Psoas muscle (tissue), 8 donors: ENCODE measurements around the gene GRAMD1B. TPM values are rescaled to one million over a fixed set of nuclear protein-coding genes. Genes with fewer than 3 reads are reported as not detected.

Experiments
- ATAC-seq, 4 donors: fragments of 200-7000 bp; cut with Tn5 transposase; one replicate each; pipeline ENCODE4 v1.9.1; 2020; ENCODE audit warnings: moderate library complexity in 3 of 4, mild to moderate bottlenecking in 2 of 4
- DNase-seq, 2 donors: peaks; one replicate each; pipeline ENCODE4 v3.0.0-alpha.2; 2020
- H3K27ac ChIP-seq: fragments of 200-600 bp; one replicate; pipeline ENCODE4 v1.8.0; 2022
- H3K27me3 ChIP-seq, 3 donors: fragments of 200-600 bp in 1 of 3; one replicate each; pipeline versions ENCODE4 v1.6.1 to v1.8.0; 2013 to 2022; ENCODE audit warnings: low read length in 2 of 3, mild to moderate bottlenecking in 2 of 3, moderate library complexity in 1 of 3; ENCODE audit not compliant: insufficient read depth in 3 of 3
- H3K36me3 ChIP-seq, 2 donors: fragments of 200-600 bp in 1 of 2; one replicate each; pipeline versions ENCODE4 v1.6.1 to v1.8.0; 2013 to 2022; ENCODE audit warnings: low read depth in 1 of 2, mild to moderate bottlenecking in 1 of 2, moderate library complexity in 1 of 2; ENCODE audit not compliant: insufficient read depth in 1 of 2
- H3K4me1 ChIP-seq: fragments of 200-600 bp; one replicate; pipeline ENCODE4 v1.8.0; 2022
- H3K4me3 ChIP-seq: fragments of 200-600 bp; one replicate; pipeline ENCODE4 v1.8.0; 2022; ENCODE audit warnings: mild to moderate bottlenecking
- H3K9me3 ChIP-seq: fragments of 200-600 bp; one replicate; pipeline ENCODE4 v1.8.0; 2022
- CTCF ChIP-seq: fragments of 200-600 bp; IDR thresholded peaks from one replicate; pipeline ENCODE4 v1.8.0; 2022; ENCODE audit warnings: antibody characterized with exemption
- WGBS, 3 donors: extraction: QIAGEN DNeasy Blood & Tissue Kit; methylation state at CpG; one replicate each; pipeline versions ENCODE4 v1.1.6 to v1.1.7; 2013; 5-methylcytosine and 5-hydroxymethylcytosine counted together
- intact Hi-C, 2 donors: fragments of 100-400 bp; cut with DNase I; formaldehyde crosslinking; loops; one replicate each; pipeline versions ENCODE4 v1.11.0 to v1.14.2; 2022
- polyA plus RNA-seq, 3 donors: library from polyadenylated mRNA; stranded (reverse); fragments of 200-250 nt; gene quantifications; one replicate each; pipeline ENCODE4 v1.2.3, GENCODE V29; 2013
- total RNA-seq, 4 donors: library from RNA; stranded (reverse); fragmentation: NEBNext Ultra II Directional in 2 of 4; extraction: Animal tissue kit (Norgen Biotek cat#: 25700) in 2 of 4; gene quantifications; one replicate each; pipeline versions ENCODE4 v1.2.1 to v1.2.4, GENCODE V29; 2021 to 2023
- donor health status: healthy with polysubstance abuse.
- donor health status: DM: no; HTN: no; CAD: no; lungs with moderate emphysema.
- donor health status: Bipolar disorder and iron deficiency.
- donor health status: healthy.
- donor health status: DM: yes; HTN: yes; CAD: no.
- donor health status: DM: no; HTN: no; CAD: no.
- donor health status: DM: no; HTN: no; CAD: no.
- donor health status: DM: yes; HTN: yes; CAD: no.

Gene GRAMD1B
- total and polyA plus RNA-seq, 7 donors = 0.67 to 24.0 (median 6.8) TPM

- H3K4me1 ChIP-seq = peaks cover 21% of the 10 kb centered on the region
- no peaks in the 10 kb centered on the region for H3K27me3 ChIP-seq
- H3K9me3 ChIP-seq = no peaks in the 10 kb centered on the region
- ATAC-seq (peak; percentile 35 to 78 (median 74)), DNase-seq (no peak)
- intact Hi-C loops = no loop called here
- H3K4me3 ChIP-seq = no peak overlapping the region
- H3K27ac ChIP-seq = no peak overlapping the region
- no peak for TF ChIP-seq CTCF
- H3K36me3 ChIP-seq = no peaks in the 10 kb centered on the region
- WGBS, 3 donors = 34 to 51% (median 38%) methylated on average over 3 of the region's 3 CpGs
Measured at GRCh38 chr11:123473941-123474677, 44.0 kb downstream of the GRAMD1B start.

DNA sequence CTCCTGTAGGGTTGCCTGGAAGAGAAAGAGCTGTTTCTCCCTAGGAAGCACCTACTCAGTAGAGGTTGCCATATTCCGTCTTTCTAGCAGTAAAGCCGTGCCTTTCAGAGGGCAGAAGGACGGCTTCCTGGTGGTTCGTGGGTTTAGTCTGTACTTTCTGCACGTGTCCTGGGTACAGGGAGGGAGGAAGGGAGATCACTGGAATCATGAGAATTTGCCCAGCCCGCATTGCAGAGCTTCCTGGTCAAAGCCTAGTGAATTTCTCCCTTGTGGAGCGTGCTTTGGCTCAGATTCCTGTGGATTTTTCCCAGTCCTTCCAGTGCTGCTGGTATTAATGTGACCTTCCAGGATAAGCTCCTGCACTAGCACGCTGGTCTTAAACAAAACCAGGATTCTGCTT lies 44.9 kb downstream of the GRAMD1B start:
- 35 to 42% (median 40%) methylated on average over 8 of the region's 8 CpGs for WGBS, 3 donors
- Histone ChIP-seq H3K4me1 (peaks cover 21% of the 10 kb centered on the region), H3K27ac (no peak overlapping the region), H3K9me3 (no peaks in the 10 kb centered on the region), H3K27me3 (no peaks in the 10 kb centered on the region), H3K4me3 (no peak overlapping the region), H3K36me3 (no peaks in the 10 kb centered on the region)
- TF ChIP-seq CTCF = no peak
- DNase-seq = no peak
- ATAC-seq = peak in 3 of 4 donors; percentile 16 to 30 (median 28)
- intact Hi-C loops = loop anchor here (5.0 kb wide), 2 partner anchors 173 to 363 kb away; no protein-coding TSS in a partner anchor

GRCh38 chr11:123475469-123475868 lies 45.4 kb downstream of the GRAMD1B start:
- TF ChIP-seq CTCF = no peak
- Histone ChIP-seq H3K9me3 (no peaks in the 10 kb centered on the region), H3K27me3 (no peaks in the 10 kb centered on the region), H3K27ac (no peak overlapping the region), H3K4me3 (no peak overlapping the region), H3K4me1 (peaks cover 21% of the 10 kb centered on the region), H3K36me3 (no peaks in the 10 kb centered on the region)
- intact Hi-C loops = loop anchor here (5.0 kb wide), 2 partner anchors 173 to 363 kb away; no protein-coding TSS in a partner anchor
- DNase-seq (no peak), ATAC-seq (no peak)
- 54 to 71% (median 55%) methylated on average over 3 of the region's 3 CpGs for WGBS, 3 donors

- Histone ChIP-seq H3K27ac (no peak overlapping the region), H3K9me3 (no peaks in the 10 kb centered on the region), H3K4me1 (peaks cover 21% of the 10 kb centered on the region), H3K36me3 (no peaks in the 10 kb centered on the region), H3K27me3 (no peaks in the 10 kb centered on the region), H3K4me3 (no peak overlapping the region)
- TF ChIP-seq CTCF = no peak
- no peak for ATAC-seq
- WGBS, 3 donors = 87 to 88% (median 88%) methylated on average over 9 of the region's 9 CpGs
- DNase-seq = no peak
- intact Hi-C loops = loop anchor here (1.0 to 5.0 kb wide), 3 partner anchors 70 to 365 kb away; no protein-coding TSS in a partner anchor
Measured at GRCh38 chr11:123477205-123477907, 47.3 kb downstream of the GRAMD1B start.
